Subcutaneous abdominal adipose tissue (tissue), 5 donors: ENCODE data around the gene KRTAP4-1.
"Not testable (repeated sequence)": the region's sequence is repeated elsewhere in the genome, so short reads cannot be mapped to it uniquely, and the experiment has no call there.

Experiments
- H3K27ac ChIP-seq: one replicate; pipeline ENCODE4 v1.7.0; 2013; ENCODE audit warnings: low read depth, mild to moderate bottlenecking, inconsistent platforms, low read length, moderate library complexity
- H3K27me3 ChIP-seq, 5 donors: one replicate each; pipeline ENCODE4 v1.7.0; 2013; ENCODE audit warnings: low read length in 5 of 5, inconsistent platforms in 1 of 5; ENCODE audit not compliant: control insufficient read depth in 5 of 5, insufficient read depth in 4 of 5
- H3K36me3 ChIP-seq, 5 donors: one replicate each; pipeline ENCODE4 v1.7.0; 2013; ENCODE audit warnings: low read length in 5 of 5; ENCODE audit not compliant: control insufficient read depth in 5 of 5, insufficient read depth in 5 of 5
- H3K4me1 ChIP-seq, 5 donors: one replicate each; pipeline ENCODE4 v1.7.0; 2013; ENCODE audit warnings: low read length in 5 of 5, mild to moderate bottlenecking in 3 of 5, moderate library complexity in 1 of 5; ENCODE audit not compliant: control insufficient read depth in 5 of 5, insufficient read depth in 5 of 5
- H3K4me3 ChIP-seq, 5 donors: one replicate each; pipeline ENCODE4 v1.7.0; 2013; ENCODE audit warnings: low read length in 5 of 5, low read depth in 1 of 5
- H3K9ac ChIP-seq, 5 donors: one replicate each; pipeline ENCODE4 v1.7.0; 2013; ENCODE audit warnings: low read length in 5 of 5, mild to moderate bottlenecking in 4 of 5, moderate library complexity in 3 of 5
- H3K9me3 ChIP-seq, 5 donors: one replicate each; pipeline ENCODE4 v1.7.0; 2013; ENCODE audit warnings: low read length in 5 of 5; ENCODE audit not compliant: control insufficient read depth in 5 of 5
- donor health status: healthy.
- donor health status: healthy.
- donor health status: healthy.
- donor health status: healthy.
- donor health status: healthy.

Gene KRTAP4-1

DNA sequence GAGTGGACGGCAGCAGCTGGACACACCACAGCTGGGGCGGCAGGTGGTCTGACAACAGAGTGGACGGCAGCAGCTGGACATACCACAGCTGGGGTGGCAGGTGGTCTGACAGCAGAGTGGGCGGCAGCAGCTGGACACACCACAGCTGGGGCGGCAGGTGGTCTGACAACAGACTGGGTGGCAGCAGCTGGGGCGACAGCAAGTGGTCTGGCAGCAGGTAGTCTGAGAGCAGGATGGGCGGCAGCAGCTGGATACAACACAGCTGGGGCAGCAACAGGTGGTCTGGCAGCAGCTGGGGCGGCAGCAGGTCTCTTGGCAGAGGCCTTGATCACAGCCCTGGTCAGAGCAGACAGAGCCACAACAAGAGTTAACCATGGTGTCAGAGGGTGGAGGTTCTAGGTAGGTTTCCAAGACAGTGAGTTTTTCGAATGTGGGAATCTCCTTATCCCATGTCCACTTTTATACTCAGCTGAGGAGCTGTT is at the start of gene KRTAP4-1:
KRTAP4-1 (minus strand) TSS at position 432 of the 482 bp plus-strand sequence; CDS start at position 375, 57 bp downstream.
- Histone ChIP-seq H3K27ac (no peak within 1 kb of the TSS), H3K9ac (no peak within 1 kb of the TSS), H3K27me3 (peaks cover 0 to 5% (median 0%) of the 10 kb centered on the region in 5 donors), H3K4me3 (no peak within 1 kb of the TSS), H3K36me3 (no peaks in the 10 kb centered on the region), H3K9me3 (no peaks in the 10 kb centered on the region), H3K4me1 (no peaks in the 10 kb centered on the region)

DNA sequence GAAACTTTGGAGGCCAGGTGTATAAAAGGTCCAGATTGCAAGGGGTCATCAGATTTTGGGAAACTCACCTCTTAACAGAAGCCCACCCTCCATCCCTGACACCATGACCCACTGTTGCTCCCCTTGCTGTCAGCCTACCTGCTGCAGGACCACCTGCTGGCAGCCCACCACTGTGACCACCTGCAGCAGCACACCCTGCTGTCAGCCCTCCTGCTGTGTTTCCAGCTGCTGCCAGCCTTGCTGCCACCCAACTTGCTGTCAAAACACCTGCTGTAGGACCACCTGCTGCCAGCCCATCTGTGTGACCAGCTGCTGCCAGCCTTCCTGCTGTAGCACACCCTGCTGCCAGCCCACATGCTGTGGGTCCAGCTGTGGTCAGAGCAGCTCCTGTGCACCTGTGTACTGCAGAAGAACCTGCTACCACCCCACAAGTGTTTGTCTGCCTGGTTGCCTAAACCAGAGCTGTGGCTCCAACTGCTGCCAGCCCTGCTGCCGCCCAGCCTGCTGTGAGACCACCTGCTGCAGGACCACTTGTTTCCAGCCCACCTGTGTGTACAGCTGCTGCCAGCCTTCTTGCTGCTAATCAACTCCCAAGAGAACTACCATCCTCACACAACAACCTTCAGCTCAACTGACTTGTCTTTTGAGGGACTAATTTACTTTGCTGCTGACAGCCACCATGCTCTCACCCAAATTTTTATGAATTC is 47.8 kb upstream of the KRTAP4-1 start, which contains the start of gene KRTAP9-3:
KRTAP9-3 (plus strand) TSS at position 51 of the 707 bp plus-strand sequence; CDS start at position 104, 53 bp downstream.
- not testable (repeated sequence) for H3K4me3 ChIP-seq

DNA sequence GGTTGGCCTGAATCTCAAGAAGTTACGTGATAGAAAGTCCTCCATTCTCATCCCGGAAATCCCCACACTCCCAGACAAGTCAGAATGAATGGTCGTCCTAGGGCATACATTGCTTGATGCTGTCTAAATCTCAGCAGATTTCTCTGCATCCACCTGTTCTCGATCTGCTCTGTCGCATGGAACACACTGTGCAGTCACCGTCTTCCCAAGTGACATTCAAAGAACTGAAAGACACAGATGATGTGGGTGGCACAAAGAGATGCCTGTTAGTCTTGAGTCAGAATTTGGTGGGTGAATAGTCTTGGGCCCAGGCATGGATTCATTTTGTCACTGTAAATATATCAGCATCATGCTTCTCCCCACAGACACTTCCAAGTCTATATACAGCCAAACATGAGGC is 47.0 kb upstream of the KRTAP4-1 start:
- Histone ChIP-seq H3K4me3 (no peak overlapping the region), H3K36me3 (no peaks in the 10 kb centered on the region), H3K27ac (no peak overlapping the region), H3K9me3 (no peaks in the 10 kb centered on the region), H3K9ac (no peak overlapping the region), H3K4me1 (no peaks in the 10 kb centered on the region), H3K27me3 (peaks cover 0 to 3% (median 0%) of the 10 kb centered on the region in 5 donors)

More for the DNA sequence above, 47.8 kb upstream of the KRTAP4-1 start, which contains the start of gene KRTAP9-3:
- H3K27ac ChIP-seq, H3K36me3 ChIP-seq, H3K4me1 ChIP-seq, H3K27me3 ChIP-seq, H3K9ac ChIP-seq, H3K9me3 ChIP-seq: not testable (repeated sequence)

DNA sequence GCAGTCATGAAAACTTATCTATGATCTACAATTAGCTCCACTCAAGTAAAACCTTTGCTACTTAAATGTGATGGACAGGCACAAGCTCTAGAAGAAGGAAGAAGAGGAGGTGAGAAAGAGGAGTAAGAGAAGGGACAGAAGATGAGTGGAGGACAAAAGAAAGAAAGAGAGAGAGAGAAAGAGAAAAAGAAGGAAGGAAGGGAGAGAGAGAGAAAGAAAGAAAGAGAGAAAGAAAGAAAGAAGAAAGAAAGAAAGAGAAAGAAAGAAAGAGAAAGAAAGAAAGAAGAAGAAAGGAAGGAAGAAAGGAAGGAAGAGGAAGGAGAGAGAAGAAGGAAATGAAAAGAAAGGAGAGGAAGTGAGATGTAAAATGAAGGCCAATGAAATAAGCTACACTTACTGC is 45.4 kb upstream of the KRTAP4-1 start:
- Histone ChIP-seq H3K9ac (no peak overlapping the region), H3K4me1 (no peaks in the 10 kb centered on the region), H3K9me3 (no peaks in the 10 kb centered on the region), H3K36me3 (no peaks in the 10 kb centered on the region), H3K4me3 (no peak overlapping the region), H3K27ac (no peak overlapping the region), H3K27me3 (peaks cover 0 to 5% (median 0%) of the 10 kb centered on the region in 5 donors)

DNA sequence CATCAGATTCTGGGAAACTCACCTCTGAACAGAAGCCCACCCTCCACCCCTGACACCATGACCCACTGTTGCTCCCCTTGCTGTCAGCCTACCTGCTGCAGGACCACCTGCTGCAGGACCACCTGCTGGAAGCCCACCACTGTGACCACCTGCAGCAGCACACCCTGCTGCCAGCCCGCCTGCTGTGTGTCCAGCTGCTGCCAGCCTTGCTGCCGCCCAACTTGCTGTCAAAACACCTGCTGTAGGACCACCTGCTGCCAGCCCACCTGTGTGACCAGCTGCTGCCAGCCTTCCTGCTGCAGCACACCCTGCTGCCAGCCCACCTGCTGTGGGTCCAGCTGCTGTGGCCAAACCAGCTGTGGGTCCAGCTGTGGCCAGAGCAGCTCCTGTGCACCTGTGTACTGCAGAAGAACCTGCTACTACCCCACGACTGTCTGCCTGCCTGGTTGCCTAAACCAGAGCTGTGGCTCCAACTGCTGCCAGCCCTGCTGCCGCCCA is 41.9 kb upstream of the KRTAP4-1 start, which contains the start of gene KRTAP9-2:
KRTAP9-2 (plus strand) TSS at position 51 of the 498 bp plus-strand sequence; CDS start at position 58, 7 bp downstream.
- H3K4me3 ChIP-seq, H3K27ac ChIP-seq, H3K9me3 ChIP-seq, H3K9ac ChIP-seq, H3K4me1 ChIP-seq, H3K27me3 ChIP-seq, H3K36me3 ChIP-seq: not testable (repeated sequence)

DNA sequence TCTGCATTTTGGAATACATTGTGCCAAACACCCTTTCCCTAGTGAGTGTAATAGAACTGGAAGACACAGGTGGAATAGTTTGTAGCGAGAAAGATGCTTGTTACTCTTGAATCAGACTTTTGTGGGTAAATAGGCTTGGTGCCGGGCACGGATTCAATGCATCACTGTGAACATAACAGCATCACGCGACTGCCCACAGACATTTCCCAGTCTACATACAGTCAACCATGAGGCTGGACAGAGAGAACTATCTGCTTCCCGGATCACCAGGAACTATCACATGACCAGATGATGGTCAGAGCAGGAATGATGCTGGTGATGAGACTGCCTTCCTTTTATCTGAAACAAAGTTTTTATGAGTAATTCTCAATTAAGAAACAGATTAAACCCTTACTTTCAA is 41.3 kb upstream of the KRTAP4-1 start:
- H3K27ac ChIP-seq, result no peak overlapping the region
- no peaks in the 10 kb centered on the region for H3K9me3 ChIP-seq
- H3K4me1 ChIP-seq, result no peaks in the 10 kb centered on the region
- H3K9ac ChIP-seq, result no peak overlapping the region
- H3K27me3 ChIP-seq, result peaks cover 0 to 2% (median 0%) of the 10 kb centered on the region in 5 donors
- no peaks in the 10 kb centered on the region for H3K36me3 ChIP-seq
- H3K4me3 ChIP-seq, result no peak overlapping the region

DNA sequence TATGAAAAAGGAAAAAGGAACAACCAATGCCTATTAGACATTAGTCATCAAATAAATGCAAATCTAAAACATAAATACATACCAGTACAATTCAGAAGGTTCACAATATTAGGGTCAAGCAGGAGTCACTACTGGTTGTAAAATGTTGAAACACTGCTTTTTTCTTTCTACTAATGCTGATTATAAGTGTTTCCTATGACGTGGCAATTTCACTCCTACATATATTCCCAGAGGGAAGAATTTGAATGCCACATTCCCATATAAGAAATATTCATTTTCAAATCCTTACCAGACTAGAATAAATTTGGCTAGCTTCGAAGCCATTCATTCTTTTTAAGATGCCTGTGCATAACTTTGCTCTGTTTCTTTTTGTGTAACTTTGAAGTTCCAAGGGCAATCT is 39.1 kb upstream of the KRTAP4-1 start:
- no peak overlapping the region for H3K4me3 ChIP-seq

DNA sequence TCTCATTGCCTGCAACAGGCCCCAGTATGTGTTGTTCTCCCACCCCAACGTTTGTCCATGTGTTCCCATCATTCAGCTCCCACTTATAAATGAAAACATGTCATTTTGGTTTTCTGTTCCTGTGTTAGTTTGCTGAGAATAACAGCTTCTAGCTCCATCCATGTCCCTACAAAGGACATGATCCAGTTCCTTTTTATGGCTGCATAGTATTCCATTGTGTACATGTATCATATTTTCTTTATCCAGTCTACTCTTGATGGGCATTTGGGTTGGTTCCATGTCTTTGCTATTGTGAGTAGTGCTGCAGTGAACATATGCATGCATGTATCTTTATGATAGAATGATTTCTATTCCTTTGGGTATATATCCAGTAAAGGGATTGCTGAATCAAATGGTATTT is 31.0 kb upstream of the KRTAP4-1 start:
- Histone ChIP-seq H3K9ac (no peak overlapping the region), H3K27me3 (peaks cover 0 to 8% (median 3%) of the 10 kb centered on the region in 5 donors), H3K9me3 (no peaks in the 10 kb centered on the region), H3K27ac (no peak overlapping the region), H3K4me1 (no peaks in the 10 kb centered on the region), H3K4me3 (no peak overlapping the region), H3K36me3 (no peaks in the 10 kb centered on the region)

More for the DNA sequence above, 39.1 kb upstream of the KRTAP4-1 start:
- H3K9me3 ChIP-seq, result no peaks in the 10 kb centered on the region
- no peak overlapping the region for H3K27ac ChIP-seq
- no peaks in the 10 kb centered on the region for H3K36me3 ChIP-seq
- H3K9ac ChIP-seq, result no peak overlapping the region
- no peaks in the 10 kb centered on the region for H3K4me1 ChIP-seq
- peaks cover 0 to 2% (median 0%) of the 10 kb centered on the region in 5 donors for H3K27me3 ChIP-seq

DNA sequence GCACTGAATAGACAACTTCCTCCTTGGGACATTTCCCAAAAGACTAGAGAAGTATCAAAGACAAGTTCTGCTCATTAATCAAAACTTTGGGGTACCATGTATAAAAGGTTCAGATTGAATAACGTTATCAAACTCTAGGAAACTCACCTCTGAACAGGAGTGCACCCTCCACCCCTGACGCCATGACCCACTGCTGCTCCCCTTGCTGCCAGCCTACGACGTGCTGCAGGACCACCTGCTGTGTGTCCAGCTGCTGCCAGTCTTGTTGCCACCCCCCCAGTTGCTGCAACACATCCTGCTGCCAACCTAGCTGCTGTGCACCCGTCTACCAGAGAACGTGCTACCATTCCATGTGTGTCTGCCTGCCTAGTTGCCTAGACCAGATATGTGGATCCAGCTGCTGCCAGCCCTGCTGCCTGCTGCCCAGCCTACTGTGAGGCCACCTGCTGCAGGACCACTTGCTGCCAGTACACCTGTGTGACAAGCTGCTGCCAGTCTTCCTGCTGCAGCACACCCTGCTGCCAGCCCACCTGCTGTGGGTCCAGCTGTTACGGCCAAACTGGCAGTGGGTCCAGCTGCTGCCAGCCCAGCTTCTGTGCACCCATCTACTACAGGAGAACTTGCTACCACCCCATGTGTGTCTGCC is 27.9 kb upstream of the KRTAP4-1 start:
- H3K4me1 ChIP-seq, result no peaks in the 10 kb centered on the region
- H3K9me3 ChIP-seq, result no peaks in the 10 kb centered on the region
- H3K9ac ChIP-seq, result no peak overlapping the region
- peaks cover 0 to 8% (median 3%) of the 10 kb centered on the region in 5 donors for H3K27me3 ChIP-seq
- no peak overlapping the region for H3K4me3 ChIP-seq
- no peak overlapping the region for H3K27ac ChIP-seq
- no peaks in the 10 kb centered on the region for H3K36me3 ChIP-seq
